Measurements from ENCODE around the gene AUTS2.

DNA sequence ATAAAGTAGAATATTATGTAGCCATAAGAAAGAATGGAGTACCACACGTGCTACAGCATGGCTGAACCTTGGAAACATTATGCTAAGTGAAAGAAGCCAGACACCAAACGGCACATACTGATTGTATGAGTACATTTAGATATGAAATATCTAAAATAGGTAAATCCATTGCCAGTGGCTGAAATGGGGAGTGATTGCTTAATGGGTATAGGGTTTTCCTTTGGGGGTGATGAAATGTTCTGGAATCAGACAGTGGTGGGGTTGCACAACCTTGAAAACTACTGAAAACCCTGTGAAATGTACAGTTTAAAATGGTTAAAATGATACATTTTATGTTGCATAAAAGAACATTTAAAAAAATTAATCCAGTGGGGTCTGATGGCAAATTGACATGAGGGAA is 667.9 kb downstream of the AUTS2 start:
- TF ChIP-seq, protein P1, sequence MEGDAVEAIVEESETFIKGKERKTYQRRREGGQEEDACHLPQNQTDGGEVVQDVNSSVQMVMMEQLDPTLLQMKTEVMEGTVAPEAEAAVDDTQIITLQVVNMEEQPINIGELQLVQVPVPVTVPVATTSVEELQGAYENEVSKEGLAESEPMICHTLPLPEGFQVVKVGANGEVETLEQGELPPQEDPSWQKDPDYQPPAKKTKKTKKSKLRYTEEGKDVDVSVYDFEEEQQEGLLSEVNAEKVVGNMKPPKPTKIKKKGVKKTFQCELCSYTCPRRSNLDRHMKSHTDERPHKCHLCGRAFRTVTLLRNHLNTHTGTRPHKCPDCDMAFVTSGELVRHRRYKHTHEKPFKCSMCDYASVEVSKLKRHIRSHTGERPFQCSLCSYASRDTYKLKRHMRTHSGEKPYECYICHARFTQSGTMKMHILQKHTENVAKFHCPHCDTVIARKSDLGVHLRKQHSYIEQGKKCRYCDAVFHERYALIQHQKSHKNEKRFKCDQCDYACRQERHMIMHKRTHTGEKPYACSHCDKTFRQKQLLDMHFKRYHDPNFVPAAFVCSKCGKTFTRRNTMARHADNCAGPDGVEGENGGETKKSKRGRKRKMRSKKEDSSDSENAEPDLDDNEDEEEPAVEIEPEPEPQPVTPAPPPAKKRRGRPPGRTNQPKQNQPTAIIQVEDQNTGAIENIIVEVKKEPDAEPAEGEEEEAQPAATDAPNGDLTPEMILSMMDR (IDR thresholded peaks at IDR 0.05; ENCODE audit: low read length): no peak
- no peak for TF ChIP-seq EZH2 (IDR thresholded peaks at IDR 0.05; ENCODE audit: borderline replicate concordance, low read length)

Data from OCI-LY1 (cell line).